ENCODE results near the gene ANKRD13D.

Gene ANKRD13D

DNA sequence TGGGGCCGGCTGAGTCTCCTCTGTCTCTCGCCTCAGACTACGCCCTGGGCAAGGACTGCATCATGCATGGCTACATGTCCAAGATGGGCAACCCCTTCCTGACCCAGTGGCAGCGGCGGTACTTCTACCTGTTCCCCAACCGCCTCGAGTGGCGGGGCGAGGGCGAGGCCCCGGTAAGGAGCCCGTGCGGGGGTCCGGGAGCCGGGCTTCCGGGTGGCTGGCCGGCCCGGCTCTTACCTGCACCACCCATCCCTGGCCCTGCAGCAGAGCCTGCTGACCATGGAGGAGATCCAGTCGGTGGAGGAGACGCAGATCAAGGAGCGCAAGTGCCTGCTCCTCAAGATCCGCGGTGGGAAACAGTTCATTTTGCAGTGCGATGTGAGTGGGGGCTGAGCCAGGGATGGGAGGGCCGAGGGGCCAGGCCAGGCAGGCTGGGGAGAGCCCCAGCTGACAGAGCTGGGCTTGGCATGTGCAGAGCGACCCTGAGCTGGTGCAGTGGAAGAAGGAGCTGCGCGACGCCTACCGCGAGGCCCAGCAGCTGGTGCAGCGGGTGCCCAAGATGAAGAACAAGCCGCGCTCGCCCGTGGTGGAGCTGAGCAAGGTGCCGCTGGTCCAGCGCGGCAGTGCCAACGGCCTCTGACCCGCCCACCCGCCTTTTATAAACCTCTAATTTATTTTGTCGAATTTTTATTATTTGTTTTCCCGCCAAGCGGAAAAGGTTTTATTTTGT lies 4.1 kb upstream of the ANKRD13D start:
- Histone ChIP-seq H3K4me1 (peaks cover 83 to 86% (median 85%) of the 10 kb centered on the region in 10 experiments), H3K36me3 (peaks cover 70 to 82% (median 80%) of the 10 kb centered on the region in 11 experiments), H3K9ac (peak overlapping the region; percentile 93 to 100 (median 99)), H3K27ac (peak overlapping the region; percentile 97 to 100 (median 99)), H3K4me2 (peak overlapping the region; percentile 85 to 100 (median 100)), H4K20me1 (peaks cover 0 to 4% (median 2%) of the 10 kb centered on the region in 11 experiments; a peak in 9 of 22 replicates), H3K27me3 (no peaks in the 10 kb centered on the region), H3K4me3 (peak overlapping the region; percentile 6 to 86 (median 48)), H3K9me3 (replicated peaks in 1 of 11) (no peaks in the 10 kb centered on the region)
- TF ChIP-seq Cebpa-rat (IDR thresholded peaks at IDR 0.05), result no peak

DNA sequence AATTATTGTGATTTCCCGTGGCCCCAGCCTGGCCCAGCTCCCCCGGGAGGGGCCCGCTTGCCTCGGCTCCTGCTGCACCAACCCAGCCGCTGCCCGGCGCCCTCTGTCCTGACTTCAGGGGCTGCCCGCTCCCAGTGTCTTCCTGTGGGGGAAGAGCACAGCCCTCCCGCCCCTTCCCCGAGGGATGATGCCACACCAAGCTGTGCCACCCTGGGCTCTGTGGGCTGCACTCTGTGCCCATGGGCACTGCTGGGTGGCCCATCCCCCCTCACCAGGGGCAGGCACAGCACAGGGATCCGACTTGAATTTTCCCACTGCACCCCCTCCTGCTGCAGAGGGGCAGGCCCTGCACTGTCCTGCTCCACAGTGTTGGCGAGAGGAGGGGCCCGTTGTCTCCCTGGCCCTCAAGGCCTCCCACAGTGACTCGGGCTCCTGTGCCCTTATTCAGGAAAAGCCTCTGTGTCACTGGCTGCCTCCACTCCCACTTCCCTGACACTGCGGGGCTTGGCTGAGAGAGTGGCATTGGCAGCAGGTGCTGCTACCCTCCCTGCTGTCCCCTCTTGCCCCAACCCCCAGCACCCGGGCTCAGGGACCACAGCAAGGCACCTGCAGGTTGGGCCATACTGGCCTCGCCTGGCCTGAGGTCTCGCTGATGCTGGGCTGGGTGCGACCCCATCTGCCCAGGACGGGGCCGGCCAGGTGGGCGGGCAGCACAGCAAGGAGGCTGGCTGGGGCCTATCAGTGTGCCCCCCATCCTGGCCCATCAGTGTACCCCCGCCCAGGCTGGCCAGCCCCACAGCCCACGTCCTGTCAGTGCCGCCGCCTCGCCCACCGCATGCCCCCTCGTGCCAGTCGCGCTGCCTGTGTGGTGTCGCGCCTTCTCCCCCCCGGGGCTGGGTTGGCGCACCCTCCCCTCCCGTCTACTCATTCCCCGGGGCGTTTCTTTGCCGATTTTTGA lies 3.3 kb upstream of the ANKRD13D start:
- peak overlapping the region; percentile 97 to 100 (median 99) for H3K27ac ChIP-seq

GRCh38 chr11:67286621-67287333 lies 2.3 kb upstream of the ANKRD13D start:
- H3K27ac ChIP-seq, result peak overlapping the region; percentile 97 to 100 (median 99)
- peaks cover 6 to 22% (median 20%) of the 10 kb centered on the region in 11 experiments; a peak in 20 of 22 replicates for H4K20me1 ChIP-seq
- no peaks in the 10 kb centered on the region for H3K27me3 ChIP-seq
- H3K4me3 ChIP-seq, result peak overlapping the region; percentile 12 to 86 (median 60); a peak in 18 of 20 replicates
- TF ChIP-seq Cebpa-rat (IDR thresholded peaks at IDR 0.05), result no peak
- H3K36me3 ChIP-seq, result peaks cover 70 to 82% (median 80%) of the 10 kb centered on the region in 11 experiments
- H3K4me2 ChIP-seq, result peak overlapping the region; percentile 85 to 100 (median 100)
- peak overlapping the region; percentile 93 to 100 (median 99) for H3K9ac ChIP-seq
- peaks cover 0 to under 1% (median 0%) of the 10 kb centered on the region in 11 experiments; a peak in 1 of 22 replicates for H3K9me3 ChIP-seq (replicated peaks in 1 of 11)
- H3K4me1 ChIP-seq, result peaks cover 83 to 86% (median 85%) of the 10 kb centered on the region in 10 experiments

More for the DNA sequence above, 3.3 kb upstream of the ANKRD13D start:
- Histone ChIP-seq H3K4me3 (peak overlapping the region in 9 of 10 experiments; percentile 38 to 86 (median 49); a peak in 18 of 20 replicates), H3K4me1 (peaks cover 83 to 86% (median 85%) of the 10 kb centered on the region in 10 experiments), H3K9me3 (replicated peaks in 1 of 11) (no peaks in the 10 kb centered on the region), H3K36me3 (peaks cover 70 to 82% (median 80%) of the 10 kb centered on the region in 11 experiments), H3K27me3 (no peaks in the 10 kb centered on the region), H3K9ac (peak overlapping the region; percentile 93 to 100 (median 99)), H4K20me1 (peaks cover 0 to 13% (median 11%) of the 10 kb centered on the region in 11 experiments; a peak in 15 of 22 replicates), H3K4me2 (peak overlapping the region; percentile 85 to 100 (median 100))
- TF ChIP-seq Cebpa-rat (IDR thresholded peaks at IDR 0.05), result no peak

GRCh38 chr11:67287355-67288197 lies 1.5 kb upstream of the ANKRD13D start:
- peak overlapping the region; percentile 97 to 100 (median 99) for H3K27ac ChIP-seq
- H3K36me3 ChIP-seq, result peaks cover 71 to 82% (median 80%) of the 10 kb centered on the region in 11 experiments
- no peak for TF ChIP-seq Cebpa-rat (IDR thresholded peaks at IDR 0.05)
- H3K4me2 ChIP-seq, result peak overlapping the region; percentile 85 to 100 (median 100)
- H3K4me1 ChIP-seq, result peaks cover 83 to 86% (median 85%) of the 10 kb centered on the region in 10 experiments
- no peaks in the 10 kb centered on the region for H3K27me3 ChIP-seq
- H3K9ac ChIP-seq, result peak overlapping the region; percentile 93 to 100 (median 99)
- peaks cover 0 to 5% (median 0%) of the 10 kb centered on the region in 11 experiments; a peak in 1 of 22 replicates for H3K9me3 ChIP-seq (replicated peaks in 1 of 11)
- H4K20me1 ChIP-seq, result peaks cover 11 to 30% (median 28%) of the 10 kb centered on the region in 11 experiments; a peak in 21 of 22 replicates
- H3K4me3 ChIP-seq, result peak overlapping the region; percentile 38 to 86 (median 76); a peak in 15 of 20 replicates

DNA sequence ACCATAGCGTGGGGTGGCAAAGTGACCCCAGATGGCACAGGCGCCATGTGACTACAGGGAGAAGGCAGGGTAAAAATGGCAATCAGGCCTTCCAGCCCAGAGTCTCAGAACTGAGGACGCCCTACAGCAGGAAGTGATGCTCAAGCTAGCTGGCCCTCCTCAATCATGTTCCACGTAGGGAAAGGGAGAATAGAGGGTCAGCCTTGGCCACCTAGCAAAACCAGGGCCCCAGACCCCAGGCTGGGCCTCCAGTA lies 978 bp upstream of the ANKRD13D start:
- Histone ChIP-seq H3K4me3 (peak overlapping the region in 9 of 10 experiments; percentile 46 to 86 (median 77); a peak in 15 of 20 replicates), H4K20me1 (peaks cover 11 to 35% (median 33%) of the 10 kb centered on the region in 11 experiments; a peak in 21 of 22 replicates), H3K36me3 (peaks cover 71 to 82% (median 79%) of the 10 kb centered on the region in 11 experiments), H3K9ac (peak overlapping the region; percentile 93 to 100 (median 99)), H3K9me3 (replicated peaks in 1 of 11) (peaks cover 0 to 5% (median 0%) of the 10 kb centered on the region in 11 experiments; a peak in 4 of 22 replicates), H3K4me1 (peaks cover 83 to 86% (median 84%) of the 10 kb centered on the region in 10 experiments), H3K4me2 (peak overlapping the region; percentile 85 to 100 (median 100)), H3K27ac (peak overlapping the region; percentile 97 to 100 (median 99)), H3K27me3 (no peaks in the 10 kb centered on the region)
- no peak for TF ChIP-seq Cebpa-rat (IDR thresholded peaks at IDR 0.05)

- no peaks in the 10 kb centered on the region for H3K27me3 ChIP-seq
- peak overlapping the region; percentile 93 to 100 (median 99) for H3K9ac ChIP-seq
- peaks cover 82 to 86% (median 84%) of the 10 kb centered on the region in 10 experiments for H3K4me1 ChIP-seq
- H3K4me2 ChIP-seq, result peak overlapping the region; percentile 85 to 100 (median 100)
- H3K4me3 ChIP-seq, result peak overlapping the region; percentile 66 to 86 (median 77)
- peaks cover 71 to 82% (median 78%) of the 10 kb centered on the region in 11 experiments for H3K36me3 ChIP-seq
- peak overlapping the region; percentile 97 to 100 (median 99) for H3K27ac ChIP-seq
- peak; percentile 71 to 98 (median 94); a peak in 20 of 22 replicates for TF ChIP-seq Cebpa-rat (IDR thresholded peaks at IDR 0.05)
- H3K9me3 ChIP-seq (replicated peaks in 1 of 11), result peaks cover 0 to 8% (median 3%) of the 10 kb centered on the region in 11 experiments; a peak in 9 of 22 replicates
- H4K20me1 ChIP-seq, result peaks cover 11 to 40% (median 37%) of the 10 kb centered on the region in 11 experiments; a peak in 21 of 22 replicates
These were observed 464 bp upstream of the ANKRD13D start for GRCh38 chr11:67288452-67289225.
